NCI-H1436 (cell line): ENCODE measurements around the gene OSBPL2.
A peak's percentile ranks its signal among the peaks of the same experiment; 100 is the strongest.

Source experiments
- DNase-seq: peaks from one replicate; lab custom pipeline; 2025; lab: John Stamatoyannopoulos, UW

OSBPL2 gene

GRCh38 chr20:62222266-62222850, 16.0 kb upstream of the OSBPL2 start:
- DNase-seq = no peak

GRCh38 chr20:62222972-62223371, 15.3 kb upstream of the OSBPL2 start:
- no peak for DNase-seq

GRCh38 chr20:62223571-62223970, 14.8 kb upstream of the OSBPL2 start:
- no peak for DNase-seq

- no peak for DNase-seq
These were observed 14.0 kb upstream of the OSBPL2 start for GRCh38 chr20:62224113-62224855.

- DNase-seq = no peak
These were observed 13.3 kb upstream of the OSBPL2 start for GRCh38 chr20:62225026-62225425.

DNA sequence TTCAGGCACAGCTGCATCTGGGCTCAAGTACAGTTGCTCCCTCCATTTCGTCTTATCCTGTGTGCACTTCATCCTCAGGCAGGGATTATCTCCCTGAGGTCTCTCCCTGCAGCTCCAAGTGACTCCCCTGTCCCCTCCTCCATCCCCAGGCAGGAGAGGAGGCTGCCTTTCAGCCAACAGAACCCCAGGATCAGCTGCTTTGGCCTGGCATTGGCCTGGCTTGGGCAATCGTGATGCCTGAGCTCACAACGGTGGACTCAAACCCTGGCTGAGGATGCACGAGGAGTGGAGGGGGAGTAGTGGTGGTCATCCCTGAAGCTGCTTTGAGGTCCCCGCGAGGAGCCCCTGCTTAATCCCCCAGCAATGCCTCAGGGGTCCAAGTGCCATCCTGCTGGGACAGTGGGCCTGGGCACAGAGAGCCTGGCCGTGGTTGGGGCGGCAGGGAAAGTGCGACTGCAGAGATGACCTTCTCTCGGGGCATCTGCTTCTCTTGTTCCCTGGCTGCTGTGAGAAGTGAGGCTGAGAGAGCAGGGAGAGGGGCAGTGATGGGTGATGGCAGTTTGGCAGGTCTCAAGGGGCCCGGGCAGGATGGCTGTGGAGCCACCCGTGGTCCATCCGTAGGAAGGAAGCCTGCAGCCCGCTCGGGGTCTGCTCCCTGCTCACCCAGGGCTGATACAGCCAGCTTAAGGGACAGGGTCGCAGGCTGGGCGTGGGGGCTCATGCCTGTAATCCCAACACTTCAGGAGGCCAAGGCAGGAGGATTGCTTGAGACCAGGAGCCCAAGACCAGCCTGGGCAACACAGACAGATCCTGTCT, 12.3 kb upstream of the OSBPL2 start:
- DNase-seq = no peak

DNA sequence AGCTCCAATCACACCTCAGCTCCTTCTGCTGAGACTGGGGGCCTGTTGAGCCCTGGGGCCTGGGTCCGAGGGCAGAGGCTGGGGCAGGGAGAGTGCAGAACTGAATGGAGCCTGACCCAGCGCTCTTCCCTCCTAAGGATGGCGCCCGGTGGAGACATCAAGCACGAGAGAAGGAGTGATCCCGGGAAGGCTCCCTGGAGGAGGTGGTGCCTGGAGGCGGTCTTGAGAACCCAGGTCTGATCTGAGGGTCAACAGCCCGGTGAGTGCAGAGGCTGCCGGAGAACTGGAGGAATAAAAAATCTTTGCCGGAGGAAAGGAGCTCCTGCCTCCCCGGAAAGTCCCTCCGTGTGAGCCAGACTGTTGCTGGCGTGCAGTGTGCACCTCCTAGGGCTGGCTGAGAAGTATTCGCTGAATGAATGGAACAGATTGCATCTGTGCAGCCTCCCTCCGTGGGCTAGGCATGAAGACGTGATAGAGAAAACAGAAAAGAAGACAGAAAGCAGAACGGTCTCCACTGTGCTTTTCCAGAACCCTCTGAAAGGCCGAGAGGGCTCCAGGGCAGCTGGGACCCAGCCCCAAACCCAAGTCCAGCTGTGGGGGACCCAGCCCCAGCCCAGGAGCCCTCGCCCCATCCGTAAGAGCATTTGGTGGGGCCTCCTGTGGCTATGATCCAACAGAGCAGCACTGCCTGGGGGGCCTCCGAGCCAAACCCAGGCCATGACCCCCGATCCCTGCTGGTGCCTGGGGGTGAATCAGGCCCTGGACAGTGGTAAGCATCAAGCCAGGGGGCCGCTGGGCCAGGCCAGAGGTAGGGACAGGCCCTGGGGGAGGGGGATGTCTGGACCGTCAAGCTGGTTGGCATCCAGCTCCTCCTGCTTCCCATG, 11.4 kb upstream of the OSBPL2 start:
- DNase-seq = no peak

GRCh38 chr20:62227591-62227976, 10.7 kb upstream of the OSBPL2 start:
- DNase-seq = no peak

DNA sequence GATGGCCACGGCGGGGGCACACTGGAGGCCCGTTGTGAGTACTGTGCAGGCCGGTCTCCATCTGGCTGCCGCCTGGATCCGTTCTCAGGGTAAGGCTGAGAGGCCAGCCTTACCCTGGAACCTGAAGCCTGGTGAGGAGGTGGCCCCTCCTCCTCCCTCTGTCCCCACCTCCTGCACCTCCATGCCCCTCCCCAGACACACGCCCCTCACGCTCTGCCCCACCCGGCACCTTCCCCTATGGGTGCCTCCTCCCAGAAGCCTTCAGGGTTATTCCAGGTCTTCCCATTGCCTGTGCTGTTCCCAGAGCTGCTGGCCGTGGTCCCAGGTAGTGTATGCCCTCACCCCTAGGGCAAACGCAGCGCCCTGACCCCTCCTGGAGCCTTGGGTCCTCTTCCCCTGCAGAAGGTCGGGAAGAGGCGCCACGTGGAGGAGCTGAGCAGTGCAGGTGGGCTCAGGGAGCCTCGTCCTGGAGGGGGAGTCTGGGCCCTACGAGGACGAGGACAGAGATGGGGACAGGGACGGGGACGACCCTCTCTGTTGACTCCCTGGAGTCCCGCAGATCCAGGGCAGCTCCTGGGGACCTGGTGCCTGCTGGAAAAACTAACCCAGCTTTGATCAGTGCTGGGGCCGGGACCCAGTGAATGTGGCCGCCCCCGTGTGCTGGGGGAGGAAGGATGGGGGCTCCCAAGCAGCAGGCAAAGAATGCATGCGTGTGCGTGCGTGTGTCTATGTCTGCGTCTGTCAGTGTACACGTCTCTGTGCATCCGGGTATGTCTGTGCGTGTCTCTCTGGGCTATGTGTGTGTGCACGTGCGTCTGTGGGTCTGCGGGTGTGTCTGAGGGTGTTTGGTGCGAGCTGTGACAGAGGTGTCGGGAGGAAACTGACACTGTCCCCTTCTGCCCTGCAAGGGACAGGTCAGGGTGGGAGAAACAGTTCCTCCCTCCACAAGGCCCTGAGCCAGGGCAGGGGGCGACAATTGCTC, 10.1 kb upstream of the OSBPL2 start:
- DNase-seq = peak; percentile 51

DNA sequence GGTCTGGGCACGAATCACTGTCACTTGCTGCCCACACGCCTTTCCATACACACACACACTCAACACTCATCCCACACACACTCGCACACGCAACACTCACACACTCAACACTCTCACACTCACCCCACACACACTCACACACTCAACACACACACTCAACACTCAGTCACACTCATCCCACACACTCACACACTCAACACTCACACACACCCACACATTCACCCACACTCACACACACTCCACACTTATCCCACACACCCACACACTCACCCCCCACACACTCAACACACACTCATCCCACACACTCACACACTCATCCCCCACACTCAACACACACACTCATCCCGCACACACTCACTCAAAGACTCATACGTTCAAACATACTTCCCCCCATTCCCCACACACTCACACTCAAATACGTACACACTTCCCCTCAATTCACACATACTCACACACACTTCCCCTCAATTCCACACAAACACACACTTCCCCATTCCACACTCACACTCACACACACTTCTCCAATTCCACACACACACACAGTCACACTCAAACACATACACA, 9.3 kb upstream of the OSBPL2 start:
- DNase-seq = no peak

GRCh38 chr20:62229667-62230066, 8.7 kb upstream of the OSBPL2 start:
- no peak for DNase-seq

DNA sequence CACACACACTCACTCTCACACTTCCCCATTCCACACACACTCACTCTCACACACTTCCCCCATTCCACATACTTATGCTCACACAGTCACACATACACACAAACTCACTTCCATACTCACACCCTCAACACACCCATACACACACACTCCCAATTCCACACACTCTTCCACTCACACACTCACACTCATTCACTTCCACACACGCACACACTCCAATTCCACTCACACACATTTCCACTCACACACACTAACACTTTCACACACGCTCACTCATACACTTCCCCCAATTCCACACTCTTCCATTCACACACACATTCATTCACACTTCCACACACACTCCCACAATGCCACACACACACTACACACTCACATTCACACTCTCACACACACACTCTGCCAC, 8.0 kb upstream of the OSBPL2 start:
- no peak for DNase-seq

DNA sequence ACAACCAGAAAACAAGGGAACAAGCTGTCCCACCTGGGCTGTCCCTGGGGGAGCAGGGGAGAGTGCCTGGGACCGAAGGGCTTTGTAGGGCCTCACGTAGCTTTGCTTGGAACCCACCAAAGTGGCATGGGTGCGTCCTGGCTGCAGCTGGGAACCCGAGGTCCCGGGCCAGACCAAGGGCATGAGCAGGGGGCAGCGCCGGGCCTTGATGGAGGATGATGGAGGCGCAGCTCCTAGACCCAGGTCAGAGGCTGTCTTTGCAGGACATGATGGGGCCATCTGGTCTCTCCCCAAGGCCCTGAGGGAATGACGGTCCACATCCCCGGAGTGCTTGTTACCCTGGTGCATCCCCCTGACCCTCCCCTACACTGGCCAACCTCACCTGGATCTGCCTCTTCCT, 7.6 kb upstream of the OSBPL2 start:
- DNase-seq = no peak

DNA sequence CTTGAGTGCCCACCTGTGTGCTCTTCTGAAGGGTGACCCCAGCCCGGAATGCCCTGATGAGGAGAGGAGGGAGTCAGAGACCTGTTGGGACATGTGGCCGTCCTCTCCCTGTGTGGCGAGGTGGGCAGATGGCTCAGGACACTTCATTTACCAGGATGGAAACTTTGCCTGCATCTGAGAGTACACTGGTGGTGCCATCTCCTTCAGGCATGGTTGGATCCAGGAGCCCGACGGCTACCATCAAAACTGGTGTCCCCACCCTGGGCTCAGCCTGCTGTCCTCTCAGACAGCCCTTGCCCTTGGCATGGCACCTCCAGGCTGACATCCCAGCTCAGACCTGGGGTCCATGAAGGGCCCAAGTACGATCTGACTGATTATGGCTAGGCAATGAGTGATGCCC, 7.0 kb upstream of the OSBPL2 start:
- no peak for DNase-seq

GRCh38 chr20:62232194-62232593, 6.1 kb upstream of the OSBPL2 start:
- DNase-seq = no peak

GRCh38 chr20:62232770-62233645, 5.3 kb upstream of the OSBPL2 start:
- DNase-seq = no peak

DNA sequence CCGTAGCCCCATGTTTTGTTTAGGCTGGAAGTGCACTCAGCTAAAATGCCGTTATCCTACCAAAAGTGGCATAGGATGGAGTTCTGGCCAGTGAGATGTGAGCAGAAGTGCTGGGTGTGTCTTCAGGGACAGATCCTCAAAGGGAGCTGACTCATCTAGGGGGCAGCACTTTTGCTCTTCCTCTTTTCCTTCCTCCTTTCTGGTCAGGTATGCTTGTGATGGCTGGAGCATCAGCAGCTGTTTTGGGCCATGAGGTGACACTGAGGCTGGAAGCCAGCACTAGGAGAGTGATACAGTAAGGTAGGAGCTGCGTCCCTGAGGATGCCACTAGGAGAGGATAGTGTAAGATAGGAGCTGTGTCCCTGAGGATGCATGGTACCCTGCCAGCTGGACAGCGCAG, 4.6 kb upstream of the OSBPL2 start:
- DNase-seq = no peak

GRCh38 chr20:62234339-62234738, 4.0 kb upstream of the OSBPL2 start:
- DNase-seq = no peak

- DNase-seq = no peak
These were observed 3.1 kb upstream of the OSBPL2 start for GRCh38 chr20:62235001-62235776.
